DMS 273 (cell line): Measurements from ENCODE around the gene PYM1.

Source experiments
- DNase-seq: peaks from one replicate; lab custom pipeline; 2025; ENCODE audit not compliant: unreplicated experiment; lab: John Stamatoyannopoulos, UW

Gene PYM1

DNA sequence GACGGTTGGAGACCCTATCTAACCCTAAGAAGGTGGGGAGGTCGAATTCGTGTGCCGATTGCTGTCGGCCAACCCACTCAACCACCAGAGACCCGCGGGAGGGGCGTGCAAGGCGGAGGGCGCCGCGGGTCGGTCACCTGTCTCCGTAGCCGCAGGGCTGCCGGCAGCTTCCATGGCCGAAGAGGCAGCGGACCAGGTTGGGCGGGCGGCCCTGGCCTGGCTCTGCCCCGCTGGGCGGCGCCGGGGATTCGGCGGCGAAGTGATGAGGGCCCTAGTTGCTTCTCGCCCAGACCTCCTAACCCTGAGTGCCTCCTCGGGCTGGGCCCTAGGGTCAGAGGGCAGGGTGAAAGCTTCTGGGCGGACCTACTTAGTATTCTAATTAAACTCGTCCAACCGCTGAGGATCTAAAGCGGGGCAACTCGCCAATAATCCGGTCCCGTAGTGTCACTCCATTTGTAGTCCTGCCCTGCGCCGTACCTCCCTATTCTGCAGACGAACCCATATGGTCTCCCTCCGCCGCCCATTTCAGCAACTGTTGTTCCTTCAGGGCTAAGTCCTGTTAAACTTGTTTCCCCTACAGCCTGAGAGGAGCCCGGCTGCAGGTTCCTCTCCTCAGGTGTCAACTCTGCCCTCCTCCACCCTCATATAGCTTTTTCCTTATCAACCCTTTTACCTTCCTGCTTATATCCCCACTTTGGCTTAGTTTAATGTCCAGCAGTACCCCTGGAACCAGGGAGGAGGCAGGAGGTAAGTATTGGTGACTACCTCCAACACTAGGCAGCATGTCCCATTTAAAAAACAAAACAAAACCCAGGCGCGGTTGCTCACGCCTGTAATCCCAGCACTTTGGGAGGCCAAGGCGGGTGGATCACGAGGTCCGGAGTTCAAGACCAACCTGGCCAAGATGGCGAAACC is at the start of gene PYM1:
PYM1 (minus strand) TSS at position 307 of the 915 bp plus-strand sequence; CDS start at position 174, 133 bp downstream.
- peak; percentile 85 for DNase-seq

DNA sequence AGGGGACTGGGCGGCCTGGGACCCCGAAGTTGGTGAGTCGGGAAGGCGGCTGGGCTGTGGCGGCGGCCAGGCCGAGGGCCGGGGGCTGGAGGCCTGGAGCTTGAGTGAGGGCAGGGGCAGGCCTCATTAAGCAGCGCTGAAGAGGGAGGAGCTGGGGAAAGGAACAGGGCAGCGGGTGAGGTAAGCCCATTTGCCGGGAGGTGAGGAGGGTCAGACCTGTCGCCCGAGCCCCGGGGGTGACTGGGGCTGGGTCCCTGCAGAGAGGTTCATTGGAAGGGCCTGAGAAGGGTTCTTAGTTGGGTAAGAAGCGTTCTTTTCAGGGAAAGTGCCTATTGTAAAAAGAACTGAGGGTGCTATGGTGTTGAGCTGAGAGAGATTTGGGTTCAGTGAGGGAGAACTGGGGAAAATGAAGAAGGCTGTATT is 46.6 kb upstream of the PYM1 start:
- DNase-seq: peak; percentile 49

DNA sequence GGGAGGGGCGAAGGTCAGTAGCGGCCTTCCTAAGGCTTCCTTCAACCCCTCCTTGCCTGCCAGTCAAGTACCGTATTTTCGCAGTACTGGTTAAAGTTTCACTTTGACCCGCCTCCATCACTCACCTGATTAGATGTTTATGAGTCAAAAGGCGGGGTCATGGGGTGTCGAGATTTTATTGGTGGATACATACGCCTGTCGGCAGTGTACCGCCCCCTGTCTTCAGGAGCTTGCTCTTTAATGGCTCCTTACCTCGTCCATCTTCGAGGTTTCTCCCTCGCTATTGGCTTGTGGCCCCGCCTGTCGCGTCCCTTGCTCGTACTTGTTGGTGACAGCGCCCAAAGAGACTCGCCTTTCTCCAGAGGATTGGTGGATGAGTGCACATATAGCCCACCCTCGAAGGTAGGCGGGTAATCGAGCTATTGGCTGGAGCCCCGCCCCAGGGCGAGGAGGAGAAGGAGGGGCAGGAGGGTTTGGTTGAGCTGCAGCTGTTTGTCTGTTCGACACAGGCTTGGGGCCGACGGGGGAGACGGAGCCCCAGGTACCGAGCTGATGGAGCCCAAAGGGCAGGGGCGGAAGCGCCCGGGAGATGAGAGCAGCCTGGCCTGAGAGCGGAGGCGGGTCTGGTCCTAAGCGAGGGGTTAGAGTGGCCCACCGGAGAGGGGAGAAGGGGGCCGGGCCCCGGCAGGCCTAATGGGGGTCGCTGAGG is 46.1 kb upstream of the PYM1 start, which contains the start of gene RAB5B:
RAB5B (plus strand) TSS at position 480 of the 709 bp plus-strand sequence. CDS start 12,883 bp downstream, outside the sequence.
- peak; percentile 99 for DNase-seq

- no peak for DNase-seq
Measured at GRCh38 chr12:55972911-55973598, 45.4 kb upstream of the PYM1 start.

DNA sequence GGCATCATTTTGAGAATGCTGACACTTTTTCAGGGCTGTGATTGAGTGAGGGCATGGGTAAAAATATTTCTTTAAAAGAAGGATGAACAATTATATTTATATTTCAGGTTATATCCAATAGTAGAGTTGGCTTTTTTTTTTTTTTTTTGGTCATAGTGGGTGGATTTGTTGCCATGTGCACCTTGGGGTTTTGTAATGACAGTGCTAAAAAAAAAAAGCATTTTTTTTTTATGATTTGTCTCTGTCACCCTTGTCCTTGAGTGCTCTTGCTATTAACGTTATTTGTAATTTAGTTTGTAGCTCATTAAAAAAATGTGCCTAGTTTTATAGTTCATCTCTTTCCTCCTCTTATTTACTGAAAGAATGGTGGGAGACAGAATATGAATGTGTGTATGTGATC is 44.8 kb upstream of the PYM1 start:
- no peak for DNase-seq

DNA sequence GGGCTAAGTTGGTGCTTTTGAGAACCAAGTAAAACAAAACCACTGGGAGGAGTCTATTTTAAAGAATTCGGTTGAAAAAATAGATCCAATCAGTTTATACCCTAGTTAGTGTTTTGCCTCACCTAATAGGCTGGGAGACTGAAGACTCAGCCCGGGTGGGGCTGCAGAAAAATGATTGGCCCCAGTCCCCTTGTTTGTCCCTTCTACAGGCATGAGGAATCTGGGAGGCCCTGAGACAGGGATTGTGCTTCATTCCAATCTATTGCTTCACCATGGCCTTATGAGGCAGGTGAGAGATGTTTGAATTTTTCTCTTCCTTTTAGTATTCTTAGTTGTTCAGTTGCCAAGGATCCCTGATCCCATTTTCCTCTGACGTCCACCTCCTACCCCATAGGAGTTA is 44.3 kb upstream of the PYM1 start:
- peak; percentile 14 for DNase-seq

GRCh38 chr12:55970775-55971174 is 43.1 kb upstream of the PYM1 start:
- DNase-seq: no peak

GRCh38 chr12:55969356-55969755 is 41.7 kb upstream of the PYM1 start:
- no peak for DNase-seq

- peak; percentile 92 for DNase-seq
Measured at GRCh38 chr12:55966408-55967281, 39.0 kb upstream of the PYM1 start, which contains the start of gene CDK2. Gene CDK2 (plus strand): TSS chr12:55966830. CDS start chr12:55967009, 179 bp downstream.

GRCh38 chr12:55965941-55966407 is 38.3 kb upstream of the PYM1 start, which contains the start of gene PMEL:
Gene PMEL (minus strand): TSS chr12:55966042. CDS start chr12:55966011, 31 bp downstream.
- no peak for DNase-seq

DNA sequence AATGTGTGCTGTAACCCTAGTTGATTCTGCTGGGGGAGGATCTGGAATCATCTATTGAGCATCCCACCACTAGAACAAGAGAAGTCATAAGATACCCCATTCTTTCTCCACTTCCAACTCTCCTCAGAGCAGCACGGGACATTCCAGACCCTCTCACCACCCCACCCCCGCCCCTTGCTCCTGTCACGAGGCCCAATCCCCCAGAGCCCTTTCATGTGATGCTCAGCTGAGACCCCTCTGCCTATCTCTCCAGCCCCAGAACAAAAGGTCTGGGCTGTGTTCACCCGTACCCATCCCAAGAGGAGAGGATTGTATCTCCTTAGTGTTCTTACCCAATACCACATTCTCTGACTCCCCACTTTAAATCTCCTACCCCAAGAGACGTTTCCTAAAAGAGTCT is 37.5 kb upstream of the PYM1 start:
- DNase-seq: no peak

DNA sequence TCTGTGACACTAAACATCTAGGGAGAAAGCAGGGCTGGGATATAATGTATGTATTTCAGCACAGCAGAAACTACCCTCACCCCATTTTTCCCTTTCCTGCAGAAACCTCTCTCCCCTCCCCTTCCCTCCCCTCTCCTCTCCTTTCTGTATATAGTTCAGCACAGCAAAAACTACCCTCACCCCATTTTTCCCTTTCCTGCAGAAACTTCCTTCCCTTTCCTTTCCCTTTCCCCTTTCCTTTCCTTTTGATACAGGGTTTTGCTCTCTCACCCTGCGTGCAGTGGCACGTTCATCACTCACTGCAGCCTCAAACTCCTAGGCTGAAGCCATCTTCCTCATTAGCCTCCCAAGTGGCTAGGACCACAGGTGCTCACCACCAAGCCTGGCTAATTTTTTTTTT is 36.1 kb upstream of the PYM1 start:
- no peak for DNase-seq

DNA sequence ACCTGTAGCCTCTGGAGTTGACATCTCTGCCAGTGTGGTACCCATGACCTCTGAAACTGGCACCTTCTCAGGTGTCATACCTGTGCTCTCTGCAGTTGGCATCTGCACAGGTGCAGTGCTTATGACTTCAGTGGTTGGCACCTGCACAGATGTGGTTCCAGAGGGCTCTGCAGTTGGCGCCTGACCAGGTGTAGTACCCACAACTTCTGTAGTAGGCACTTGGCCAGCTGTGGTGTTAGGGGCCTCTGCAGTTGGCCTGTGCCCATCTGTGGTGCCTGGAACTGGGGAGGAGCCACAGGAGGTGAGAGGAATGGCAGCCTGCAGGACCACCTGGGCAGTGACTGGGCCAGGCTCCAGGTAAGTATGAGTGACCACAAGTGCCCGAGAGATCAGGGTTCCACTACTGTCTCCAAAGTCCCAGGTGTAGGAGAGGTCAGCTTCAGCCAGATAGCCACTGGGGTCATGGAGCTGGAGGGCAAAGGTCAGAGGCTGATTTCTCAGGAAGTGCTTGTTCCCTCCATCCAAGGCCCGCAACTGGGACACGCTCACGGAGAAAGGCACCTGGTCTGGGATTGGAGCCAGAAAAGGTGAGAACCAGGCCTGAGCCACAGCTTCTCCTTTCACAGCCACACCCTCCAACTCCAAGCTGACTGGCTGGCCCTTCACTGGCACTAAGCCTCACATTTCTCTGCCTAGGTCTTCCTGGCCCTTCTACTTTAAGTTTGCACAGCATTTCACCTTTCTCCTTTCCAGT is 29.6 kb upstream of the PYM1 start:
- no peak for DNase-seq

GRCh38 chr12:55955800-55956508 is 28.3 kb upstream of the PYM1 start:
- peak; percentile 43 for DNase-seq

DNA sequence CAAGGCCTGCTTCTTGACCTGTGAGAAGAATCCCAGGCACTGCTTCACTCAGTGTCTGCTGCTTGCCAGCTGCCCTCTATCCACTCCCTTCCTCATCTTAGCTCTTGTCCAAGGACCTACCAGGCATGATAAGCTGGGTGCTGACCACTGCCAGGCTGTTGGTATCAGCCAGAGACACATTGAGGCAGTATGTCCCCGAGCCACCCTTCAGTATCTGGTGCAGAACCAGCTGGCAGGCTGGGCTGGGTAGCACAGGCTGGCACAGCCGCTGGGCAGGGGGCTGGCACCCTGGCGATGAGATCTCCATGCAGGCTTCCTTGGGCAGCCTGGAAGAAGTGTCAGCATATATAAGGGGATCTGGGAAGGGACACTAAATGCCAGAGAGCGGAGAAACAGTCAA is 27.6 kb upstream of the PYM1 start:
- no peak for DNase-seq

DNA sequence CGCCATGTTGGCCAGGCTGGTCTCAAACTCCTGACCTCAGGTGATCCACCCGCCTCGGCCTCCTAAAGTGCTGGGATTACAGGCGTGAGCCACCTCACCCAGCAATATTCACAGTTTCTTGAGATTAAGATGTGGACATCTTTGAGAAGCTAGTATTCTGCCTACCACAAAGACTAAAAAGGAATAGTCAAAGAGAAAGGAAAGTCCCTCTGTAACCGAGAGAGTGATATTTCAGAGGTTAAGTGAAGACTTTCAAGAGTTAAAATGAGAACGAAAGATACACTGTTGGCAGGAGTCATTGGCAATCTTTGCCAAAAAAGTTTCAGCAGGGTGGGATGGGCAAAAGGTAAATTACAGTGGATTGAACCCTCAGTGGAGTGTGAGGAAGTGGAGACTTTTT is 18.9 kb upstream of the PYM1 start:
- no peak for DNase-seq

DNA sequence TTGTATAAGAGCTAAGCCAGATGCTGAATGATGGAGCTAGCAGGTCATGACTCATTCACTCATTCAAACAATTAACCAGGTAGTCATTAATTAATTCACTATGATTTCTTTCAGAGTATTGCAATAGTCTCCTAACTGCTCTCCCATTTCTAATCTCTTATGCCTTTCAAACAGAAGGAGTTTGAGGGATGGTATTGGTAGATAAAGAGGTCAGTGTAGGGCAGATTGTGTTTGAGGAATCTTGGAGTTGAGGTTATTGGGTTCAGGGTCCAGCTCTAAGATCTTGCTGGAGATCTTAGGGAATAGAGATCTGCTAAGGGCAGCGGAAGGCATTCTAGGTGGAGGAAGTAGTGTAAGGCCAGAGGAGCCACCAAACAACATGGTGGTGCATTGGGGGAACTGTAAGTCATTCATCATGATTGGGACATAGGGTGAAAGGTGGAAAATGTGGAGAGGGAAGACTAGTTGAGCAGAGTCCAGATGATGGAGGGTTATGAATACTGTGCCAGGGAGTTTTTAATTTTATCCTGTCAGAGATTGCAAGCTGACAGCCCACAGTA is 15.0 kb upstream of the PYM1 start:
- no peak for DNase-seq

- DNase-seq: no peak
Measured at GRCh38 chr12:55942055-55942454, 14.4 kb upstream of the PYM1 start.
